GM11168 (cell line): ENCODE data around the gene PARM1.

ENCODE experiments used
- in situ Hi-C: fragments of 300-500 bp; cut with MboI; formaldehyde crosslinking; loops from one replicate; pipeline ENCODE4 v1.12.0; 2022; ENCODE audit warnings: low sequenced_read_pairs; ENCODE audit not compliant: unreplicated experiment

PARM1 gene

GRCh38 chr4:75016472-75016871 lies 83.6 kb downstream of the PARM1 start:
- in situ Hi-C loops, result no loop called here

GRCh38 chr4:75018811-75019479 lies 86.0 kb downstream of the PARM1 start:
- in situ Hi-C loops, result no loop called here

GRCh38 chr4:75025431-75025830 lies 92.5 kb downstream of the PARM1 start:
- in situ Hi-C loops, result no loop called here

GRCh38 chr4:75028196-75028854 lies 95.4 kb downstream of the PARM1 start:
- in situ Hi-C loops, result no loop called here

- in situ Hi-C loops, result no loop called here
Measured at GRCh38 chr4:75030028-75030427, 97.1 kb downstream of the PARM1 start.

- in situ Hi-C loops, result no loop called here
Measured at GRCh38 chr4:75030649-75031235, 97.8 kb downstream of the PARM1 start.

GRCh38 chr4:75031775-75032174 lies 98.9 kb downstream of the PARM1 start:
- in situ Hi-C loops, result no loop called here

GRCh38 chr4:75034523-75034922 lies 101.6 kb downstream of the PARM1 start:
- in situ Hi-C loops, result no loop called here

GRCh38 chr4:75035321-75035720 lies 102.4 kb downstream of the PARM1 start:
- in situ Hi-C loops, result no loop called here

GRCh38 chr4:75036046-75036830 lies 103.3 kb downstream of the PARM1 start:
- in situ Hi-C loops, result no loop called here

- in situ Hi-C loops, result no loop called here
Measured at GRCh38 chr4:75037252-75037651, 104.3 kb downstream of the PARM1 start.

- in situ Hi-C loops, result no loop called here
Measured at GRCh38 chr4:75038376-75038775, 105.5 kb downstream of the PARM1 start.

- in situ Hi-C loops, result no loop called here
Measured at GRCh38 chr4:75040703-75041102, 107.8 kb downstream of the PARM1 start.

GRCh38 chr4:75042601-75043208 lies 109.8 kb downstream of the PARM1 start:
- in situ Hi-C loops, result no loop called here

- in situ Hi-C loops, result no loop called here
Measured at GRCh38 chr4:75046226-75046625, 113.3 kb downstream of the PARM1 start.

GRCh38 chr4:75046641-75047040 lies 113.7 kb downstream of the PARM1 start:
- in situ Hi-C loops, result no loop called here

- in situ Hi-C loops, result no loop called here
Measured at GRCh38 chr4:75048208-75048879, 115.4 kb downstream of the PARM1 start.

- in situ Hi-C loops, result no loop called here
Measured at GRCh38 chr4:75051431-75051830, 118.5 kb downstream of the PARM1 start.

- in situ Hi-C loops, result no loop called here
Measured at GRCh38 chr4:75053352-75053751, 120.4 kb downstream of the PARM1 start.

GRCh38 chr4:75054078-75054477 lies 121.2 kb downstream of the PARM1 start:
- in situ Hi-C loops, result no loop called here
